ENCODE measurements around the gene C5orf63.
"Not testable (repeated sequence)": the region's sequence is repeated elsewhere in the genome, so short reads cannot be mapped to it uniquely, and the experiment has no call there.

C5orf63 gene

GRCh38 chr5:127076315-127077129 lies 3.2 kb upstream of the C5orf63 start:
- DNase-seq (ENCODE audit: low read depth, low spot score) = no peak

GRCh38 chr5:127074466-127074865 lies 1.2 kb upstream of the C5orf63 start:
- DNase-seq (ENCODE audit: low read depth, low spot score) = no peak

- DNase-seq (ENCODE audit: low read depth, low spot score) = no peak
Observed at GRCh38 chr5:127070243-127070642, 3.1 kb downstream of the C5orf63 start.

GRCh38 chr5:127068493-127069214 lies 4.6 kb downstream of the C5orf63 start:
- no peak for DNase-seq (ENCODE audit: low read depth, low spot score)

- DNase-seq (ENCODE audit: low read depth, low spot score) = no peak
Observed at GRCh38 chr5:127066721-127067120, 6.6 kb downstream of the C5orf63 start.

- DNase-seq (ENCODE audit: low read depth, low spot score) = no peak
Observed at GRCh38 chr5:127064253-127064840, 9.0 kb downstream of the C5orf63 start.

GRCh38 chr5:127063257-127063913 lies 9.9 kb downstream of the C5orf63 start:
- no peak for DNase-seq (ENCODE audit: low read depth, low spot score)

- DNase-seq (ENCODE audit: low read depth, low spot score) = no peak
Observed at GRCh38 chr5:127061956-127062355, 11.3 kb downstream of the C5orf63 start.

GRCh38 chr5:127061537-127061936 lies 11.8 kb downstream of the C5orf63 start:
- no peak for DNase-seq (ENCODE audit: low read depth, low spot score)

- DNase-seq (ENCODE audit: low read depth, low spot score) = no peak
Observed at GRCh38 chr5:127060470-127060985, 12.8 kb downstream of the C5orf63 start.

- DNase-seq (ENCODE audit: low read depth, low spot score) = no peak
Observed at GRCh38 chr5:127056896-127057295, 16.4 kb downstream of the C5orf63 start.

- no peak for DNase-seq (ENCODE audit: low read depth, low spot score)
Observed at GRCh38 chr5:127055880-127056653, 17.2 kb downstream of the C5orf63 start.

GRCh38 chr5:127053551-127053950 lies 19.8 kb downstream of the C5orf63 start:
- not testable (repeated sequence) for DNase-seq (ENCODE audit: low read depth, low spot score)

- no peak for DNase-seq (ENCODE audit: low read depth, low spot score)
Observed at GRCh38 chr5:127053049-127053448, 20.3 kb downstream of the C5orf63 start.

GRCh38 chr5:127051591-127051990 lies 21.7 kb downstream of the C5orf63 start:
- DNase-seq (ENCODE audit: low read depth, low spot score) = no peak

- no peak for DNase-seq (ENCODE audit: low read depth, low spot score)
Observed at GRCh38 chr5:127046343-127047072, 26.8 kb downstream of the C5orf63 start.

GRCh38 chr5:127042593-127042992 lies 30.7 kb downstream of the C5orf63 start:
- no peak for DNase-seq (ENCODE audit: low read depth, low spot score)

- no peak for DNase-seq (ENCODE audit: low read depth, low spot score)
Observed at GRCh38 chr5:127041571-127041970, 31.7 kb downstream of the C5orf63 start.

GRCh38 chr5:127040796-127041520 lies 32.3 kb downstream of the C5orf63 start:
- no peak for DNase-seq (ENCODE audit: low read depth, low spot score)

GRCh38 chr5:127038550-127038949 lies 34.8 kb downstream of the C5orf63 start:
- DNase-seq (ENCODE audit: low read depth, low spot score) = no peak
